Muscle layer of duodenum (tissue), 2 donors: ENCODE measurements around the gene LRRC3C.

ENCODE experiments used
- H3K27ac ChIP-seq: one replicate; pipeline ENCODE4 v1.7.0; 2013; ENCODE audit warnings: mild to moderate bottlenecking, low read length
- H3K27me3 ChIP-seq: one replicate; pipeline ENCODE4 v1.7.0; 2013; ENCODE audit warnings: low read depth, mild to moderate bottlenecking, control low read depth, low read length
- H3K36me3 ChIP-seq, 2 donors: one replicate each; pipeline ENCODE4 v1.7.0; 2013; ENCODE audit warnings: low read length in 2 of 2, control low read depth in 1 of 2, mild to moderate bottlenecking in 1 of 2; ENCODE audit not compliant: insufficient read depth in 2 of 2, control insufficient read depth in 1 of 2
- H3K4me1 ChIP-seq, 2 donors: one replicate each; pipeline ENCODE4 v1.7.0; 2013; ENCODE audit warnings: low read length in 2 of 2, mild to moderate bottlenecking in 2 of 2, control low read depth in 1 of 2, moderate library complexity in 1 of 2; ENCODE audit not compliant: insufficient read depth in 2 of 2, control insufficient read depth in 1 of 2
- H3K4me3 ChIP-seq, 2 donors: one replicate each; pipeline ENCODE4 v1.7.0; 2013; ENCODE audit warnings: low read length in 2 of 2, low read depth in 1 of 2, mild to moderate bottlenecking in 1 of 2
- H3K9me3 ChIP-seq, 2 donors: one replicate each; pipeline ENCODE4 v1.7.0; 2013; ENCODE audit warnings: low read length in 2 of 2, control low read depth in 1 of 2, mild to moderate bottlenecking in 1 of 2; ENCODE audit not compliant: control insufficient read depth in 1 of 2
- donor health status: healthy.

LRRC3C gene

GRCh38 chr17:39970157-39970692, 42.7 kb downstream of the LRRC3C start:
- Histone ChIP-seq H3K36me3 (no peaks in the 10 kb centered on the region), H3K27ac (no peak overlapping the region), H3K27me3 (no peaks in the 10 kb centered on the region), H3K9me3 (no peaks in the 10 kb centered on the region), H3K4me1 (peaks cover 0 to 4% of the 10 kb centered on the region in 2 donors), H3K4me3 (no peak overlapping the region)

DNA sequence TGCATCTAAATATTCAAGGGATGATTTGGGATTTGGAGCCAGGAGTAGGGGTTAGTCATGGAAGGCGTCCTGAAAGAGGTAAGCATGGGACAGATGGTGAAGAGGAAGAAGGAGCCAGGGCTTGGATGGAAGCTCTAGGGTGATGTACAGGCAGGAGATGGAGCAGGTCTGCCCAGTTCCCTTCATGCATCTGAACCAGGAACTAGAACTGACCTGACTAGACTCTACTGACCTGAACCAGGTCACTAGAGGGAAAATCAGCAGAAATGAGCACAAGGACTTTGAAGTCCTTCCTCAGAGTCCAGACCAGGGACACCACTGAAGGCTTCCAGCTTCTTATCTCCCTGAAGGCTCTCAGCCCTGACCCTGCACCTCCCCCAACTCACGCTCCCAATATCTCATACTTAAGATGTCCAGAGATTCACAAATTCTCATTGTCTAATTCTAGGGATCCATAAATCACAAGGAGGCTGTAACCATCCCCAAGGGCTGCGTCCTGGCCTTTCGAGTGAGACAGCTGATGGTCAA, 43.6 kb downstream of the LRRC3C start:
- Histone ChIP-seq H3K36me3 (no peaks in the 10 kb centered on the region), H3K27ac (no peak overlapping the region), H3K9me3 (no peaks in the 10 kb centered on the region), H3K27me3 (no peaks in the 10 kb centered on the region), H3K4me1 (no peaks in the 10 kb centered on the region), H3K4me3 (no peak overlapping the region)

- no peaks in the 10 kb centered on the region for H3K27me3 ChIP-seq
- no peaks in the 10 kb centered on the region for H3K9me3 ChIP-seq
- H3K36me3 ChIP-seq, result no peaks in the 10 kb centered on the region
- no peaks in the 10 kb centered on the region for H3K4me1 ChIP-seq
- no peak overlapping the region for H3K4me3 ChIP-seq
- H3K27ac ChIP-seq, result no peak overlapping the region
Measured at GRCh38 chr17:39972271-39972670, 44.7 kb downstream of the LRRC3C start.

DNA sequence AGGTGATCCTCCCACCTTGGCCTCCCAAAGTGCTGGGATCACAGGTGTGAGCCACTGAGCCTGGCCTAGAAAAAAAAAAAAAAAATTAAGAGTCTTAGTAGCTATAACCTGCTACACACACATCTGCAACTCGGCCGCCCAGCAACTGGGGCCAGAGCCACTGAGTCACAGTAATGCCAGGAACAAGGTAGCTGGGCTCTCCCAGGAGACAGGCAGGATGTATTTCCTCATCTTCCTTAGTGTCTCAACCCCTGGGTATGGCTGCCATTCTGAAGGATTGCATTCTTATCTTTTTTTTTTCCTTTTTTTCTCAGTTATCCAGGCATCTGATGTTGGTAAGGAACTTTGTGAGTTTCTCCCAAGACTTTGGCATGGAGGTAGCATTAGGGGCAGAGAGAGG, 46.0 kb downstream of the LRRC3C start:
- no peaks in the 10 kb centered on the region for H3K9me3 ChIP-seq
- H3K27ac ChIP-seq, result no peak overlapping the region
- H3K4me3 ChIP-seq, result no peak overlapping the region
- H3K4me1 ChIP-seq, result no peaks in the 10 kb centered on the region
- H3K27me3 ChIP-seq, result no peaks in the 10 kb centered on the region
- no peaks in the 10 kb centered on the region for H3K36me3 ChIP-seq

- Histone ChIP-seq H3K4me1 (no peaks in the 10 kb centered on the region), H3K27me3 (no peaks in the 10 kb centered on the region), H3K27ac (no peak overlapping the region), H3K9me3 (no peaks in the 10 kb centered on the region), H3K36me3 (no peaks in the 10 kb centered on the region), H3K4me3 (no peak overlapping the region)
Measured at GRCh38 chr17:39974433-39974832, 46.9 kb downstream of the LRRC3C start.

DNA sequence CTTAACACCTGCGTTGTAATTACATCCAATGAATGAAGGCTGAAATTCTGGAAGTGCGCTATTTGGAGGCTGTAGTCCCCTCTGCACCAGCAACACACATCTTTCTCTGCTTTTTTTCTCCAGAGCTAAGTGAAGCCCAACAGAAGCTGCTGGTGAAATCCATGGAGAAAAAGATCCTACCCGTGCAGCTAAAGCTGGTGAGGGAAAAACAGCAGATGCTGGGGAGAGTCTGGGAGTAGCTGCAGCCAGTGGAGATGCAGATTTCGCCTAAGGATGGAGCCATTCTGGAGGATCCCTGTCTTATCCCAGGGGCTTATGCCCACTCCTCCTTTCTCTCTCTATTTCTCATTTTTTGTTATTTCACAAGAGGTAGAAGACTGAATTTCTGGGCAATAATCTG, 48.3 kb downstream of the LRRC3C start:
- no peaks in the 10 kb centered on the region for H3K36me3 ChIP-seq
- H3K4me3 ChIP-seq, result no peak overlapping the region
- no peaks in the 10 kb centered on the region for H3K27me3 ChIP-seq
- no peak overlapping the region for H3K27ac ChIP-seq
- H3K4me1 ChIP-seq, result peaks cover 0 to 4% of the 10 kb centered on the region in 2 donors
- H3K9me3 ChIP-seq, result no peaks in the 10 kb centered on the region

- Histone ChIP-seq H3K27me3 (no peaks in the 10 kb centered on the region), H3K9me3 (no peaks in the 10 kb centered on the region), H3K27ac (no peak overlapping the region), H3K36me3 (peaks cover 0 to 4% of the 10 kb centered on the region in 2 donors), H3K4me3 (no peak overlapping the region), H3K4me1 (peaks cover 5 to 27% of the 10 kb centered on the region in 2 donors)
Measured at GRCh38 chr17:39979016-39979670, 51.6 kb downstream of the LRRC3C start.

GRCh38 chr17:39979893-39980350, 52.4 kb downstream of the LRRC3C start:
- Histone ChIP-seq H3K9me3 (no peaks in the 10 kb centered on the region), H3K4me1 (peaks cover 5 to 27% of the 10 kb centered on the region in 2 donors), H3K27ac (peak overlapping the region; percentile 89), H3K27me3 (no peaks in the 10 kb centered on the region), H3K36me3 (peaks cover 7 to 12% of the 10 kb centered on the region in 2 donors), H3K4me3 (peak overlapping the region; percentile 68 to 75)

GRCh38 chr17:39980351-39981206, 53.0 kb downstream of the LRRC3C start, which contains the start of gene PSMD3:
TSS of gene PSMD3 (plus strand) at chr17:39980807. CDS start at chr17:39980971, 164 bp downstream.
- Histone ChIP-seq H3K36me3 (peaks cover 13 to 18% of the 10 kb centered on the region in 2 donors), H3K27me3 (no peaks in the 10 kb centered on the region), H3K4me1 (peaks cover 5 to 27% of the 10 kb centered on the region in 2 donors), H3K27ac (peak within 1 kb of the TSS; percentile 89), H3K9me3 (no peaks in the 10 kb centered on the region), H3K4me3 (peak within 1 kb of the TSS; percentile 68 to 88)

- peak overlapping the region; percentile 89 for H3K27ac ChIP-seq
- no peaks in the 10 kb centered on the region for H3K27me3 ChIP-seq
- H3K4me1 ChIP-seq, result peaks cover 5 to 27% of the 10 kb centered on the region in 2 donors
- peaks cover 20 to 25% of the 10 kb centered on the region in 2 donors for H3K36me3 ChIP-seq
- no peaks in the 10 kb centered on the region for H3K9me3 ChIP-seq
- H3K4me3 ChIP-seq, result peak overlapping the region; percentile 68 to 88
Measured at GRCh38 chr17:39981207-39981741, 53.7 kb downstream of the LRRC3C start.
